GM21367 (cell line): ENCODE measurements around the gene IFNA1.
"Not testable (repeated sequence)": the region's sequence is repeated elsewhere in the genome, so short reads cannot be mapped to it uniquely, and the experiment has no call there.

ENCODE experiments used
- ATAC-seq: cut with Tn5 transposase; IDR thresholded peaks from one replicate; pipeline ENCODE4 v1.9.1; 2021; ENCODE audit not compliant: unreplicated experiment

Gene IFNA1

DNA sequence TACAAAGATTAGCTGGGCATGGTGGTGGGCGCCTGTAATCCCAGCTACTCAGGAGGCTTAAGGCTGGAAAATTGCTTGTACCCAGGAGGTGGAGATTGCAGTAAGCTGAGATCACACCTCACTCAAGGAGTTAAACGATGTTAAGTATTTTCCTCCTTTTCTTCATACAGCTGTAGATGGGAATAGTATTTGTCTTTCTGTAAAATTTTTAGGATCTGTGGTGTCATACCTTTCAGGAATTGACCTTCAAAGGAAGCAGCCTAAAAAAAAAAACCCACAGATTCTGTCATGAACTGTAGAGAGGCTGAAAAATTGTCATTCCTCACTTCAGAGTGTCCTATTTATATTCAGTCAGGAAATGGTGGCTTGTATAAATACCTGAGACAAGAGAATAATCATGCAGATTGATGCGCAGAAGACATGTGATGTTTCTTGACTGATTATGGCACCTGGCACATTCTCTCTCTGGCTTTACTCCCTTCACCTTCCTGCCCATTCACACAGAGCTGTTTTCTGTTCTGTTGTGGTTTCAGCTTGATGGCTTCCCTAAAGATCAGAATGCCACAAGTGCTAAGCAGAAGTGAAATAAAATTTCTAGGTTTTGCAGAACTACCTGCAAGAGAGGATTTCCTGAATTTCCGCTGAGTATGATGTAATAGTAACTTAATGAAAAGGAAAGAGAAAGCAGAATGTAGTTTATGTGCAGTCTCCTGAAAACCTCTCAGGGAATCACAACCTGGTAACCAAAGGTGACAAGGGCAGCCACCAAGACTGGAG is 3.8 kb downstream of the IFNA1 start:
- ATAC-seq, result peak; percentile 91

DNA sequence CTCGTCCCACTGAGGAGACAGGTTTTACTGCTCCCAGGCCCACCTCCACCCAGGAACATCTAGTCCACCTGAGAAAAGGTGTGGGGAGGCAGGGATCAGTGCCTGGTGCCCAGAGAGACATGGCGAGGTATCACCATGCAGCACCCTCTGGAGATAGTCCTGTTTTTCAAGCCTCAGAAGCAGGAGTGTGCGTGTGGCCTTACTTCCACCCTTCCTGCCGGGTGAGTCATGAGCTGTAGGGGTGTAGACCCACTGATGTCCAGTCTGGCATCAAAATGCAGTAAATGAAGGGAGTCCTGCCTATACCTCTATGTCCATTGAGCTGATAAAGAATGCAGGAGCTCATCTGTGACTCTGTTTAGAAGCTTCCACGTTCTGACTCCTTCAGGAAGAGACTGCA is 9.1 kb downstream of the IFNA1 start:
- not testable (repeated sequence) for ATAC-seq

DNA sequence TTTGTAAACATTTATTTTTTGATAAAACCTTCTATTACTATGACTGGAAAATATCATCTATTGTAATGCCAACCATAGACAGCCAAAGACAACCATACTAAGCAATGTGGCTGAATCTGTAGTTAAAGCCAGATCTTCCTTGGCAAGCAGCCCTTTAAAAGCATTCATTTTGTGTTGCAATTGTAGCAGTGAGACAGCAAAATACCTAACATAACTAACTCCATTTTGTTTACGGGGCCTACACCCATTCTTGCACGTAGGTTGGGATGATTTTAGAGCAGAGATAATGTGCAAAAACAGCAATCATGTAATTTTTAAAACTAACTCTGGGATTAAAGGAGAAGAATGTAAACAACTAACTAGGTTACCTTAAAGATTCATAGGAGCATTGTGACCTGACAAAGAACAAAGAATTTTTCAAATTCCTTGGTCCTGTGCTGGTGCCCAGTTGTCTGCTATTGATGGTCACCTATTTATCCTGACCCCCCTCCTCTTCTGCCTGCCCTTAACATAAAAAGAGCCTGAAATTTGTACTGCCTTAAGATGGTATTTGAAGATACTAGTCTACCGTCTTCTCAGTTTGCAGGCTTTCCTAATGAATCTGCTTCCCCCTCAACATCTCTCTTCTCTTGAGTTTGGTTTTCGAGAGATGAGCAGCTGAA is 10.6 kb downstream of the IFNA1 start:
- no peak for ATAC-seq

DNA sequence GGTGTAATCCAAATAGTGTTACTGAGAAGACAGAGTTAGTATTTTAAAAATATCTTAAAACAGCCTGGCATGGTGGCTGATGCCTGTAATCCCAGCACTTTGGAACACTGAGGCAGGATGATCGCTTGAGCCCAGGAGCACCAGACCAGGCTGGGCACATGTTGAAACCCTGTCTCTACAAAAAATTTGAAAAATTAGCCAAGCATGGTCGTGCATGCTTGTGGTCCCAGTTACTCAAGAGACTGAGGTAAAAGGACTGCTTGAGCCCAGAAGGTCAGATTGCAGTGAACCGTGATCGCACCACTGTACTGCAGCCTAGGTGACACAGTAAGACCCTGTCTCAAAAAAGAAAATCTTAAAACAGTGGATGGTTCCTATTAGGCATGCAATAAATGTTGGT is 12.4 kb downstream of the IFNA1 start:
- ATAC-seq, result no peak

DNA sequence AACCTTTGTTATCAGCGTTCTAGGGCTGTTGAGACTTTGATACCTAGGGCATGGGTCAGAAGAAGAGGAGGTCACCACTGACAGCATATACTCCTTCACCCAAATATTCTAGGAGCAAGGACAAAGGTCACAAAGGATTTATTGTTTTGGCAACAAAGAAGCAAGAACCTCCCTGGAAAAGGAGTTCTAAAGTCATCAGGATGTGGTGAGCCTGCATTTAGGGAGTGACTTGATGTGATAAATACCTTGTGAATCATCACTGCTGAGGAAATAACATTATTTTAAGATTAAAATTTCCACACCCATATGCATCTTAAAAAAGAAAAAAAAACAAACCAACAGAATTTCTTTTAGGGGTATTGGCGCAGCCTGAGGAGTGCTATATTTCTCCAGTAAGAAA is 13.9 kb downstream of the IFNA1 start:
- ATAC-seq, result no peak

DNA sequence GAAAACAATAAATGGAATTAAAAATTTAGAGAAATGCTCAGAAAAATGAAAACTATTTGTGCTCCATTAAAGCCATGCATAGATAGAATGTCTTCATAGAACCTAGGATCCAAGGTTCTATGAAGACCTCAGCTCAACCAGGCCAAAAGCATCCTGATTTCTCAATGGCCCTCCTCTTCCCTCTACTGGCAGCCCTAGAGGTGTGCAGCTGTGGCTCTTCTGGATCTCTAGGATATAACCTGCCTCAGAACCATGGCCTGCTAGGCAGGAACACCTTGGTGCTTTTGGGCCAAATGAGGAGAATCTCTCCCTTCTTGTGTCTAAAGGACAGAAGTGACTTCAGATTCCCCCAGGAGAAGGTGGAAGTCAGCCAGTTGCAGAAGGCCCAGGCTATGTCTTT is 15.1 kb downstream of the IFNA1 start:
- ATAC-seq, result peak; percentile 89

DNA sequence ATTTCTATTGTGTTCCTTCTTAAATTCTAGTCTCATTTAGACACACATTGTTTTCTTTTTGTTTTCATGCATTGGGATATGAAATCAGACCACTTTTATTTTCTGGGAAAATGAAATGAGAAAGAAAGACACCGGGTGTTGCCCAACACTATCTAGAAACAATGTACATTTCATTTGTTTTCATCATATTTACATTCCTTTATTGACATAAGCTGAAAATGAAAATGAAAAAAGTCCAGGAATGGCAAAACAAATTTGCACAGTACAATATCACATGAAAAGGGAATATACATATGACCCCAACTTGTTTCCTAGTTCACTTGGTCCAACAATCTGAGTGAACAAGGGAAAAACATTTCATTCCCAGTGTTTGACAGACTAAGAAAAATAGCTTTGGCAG is 21.1 kb downstream of the IFNA1 start:
- ATAC-seq, result no peak

DNA sequence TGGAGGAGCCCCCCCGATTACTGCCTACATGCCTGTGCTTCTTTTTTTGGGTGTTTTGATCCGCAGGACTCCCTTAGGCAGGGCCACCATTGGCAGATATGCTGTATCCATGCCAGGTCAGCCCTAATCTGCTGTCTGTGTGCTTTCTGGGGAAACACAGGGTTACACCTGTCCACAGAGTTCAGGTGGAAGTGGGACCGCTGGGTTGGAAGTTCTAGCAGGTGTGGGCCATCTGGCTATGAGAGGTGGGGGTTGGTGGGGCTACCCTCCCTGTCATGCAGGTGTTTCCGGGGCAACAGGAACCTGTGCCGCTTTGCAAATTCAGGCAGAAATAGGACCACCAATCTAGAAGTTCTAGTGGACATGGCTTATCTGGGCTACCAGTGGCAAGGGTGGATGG is 24.9 kb downstream of the IFNA1 start:
- ATAC-seq, result no peak

DNA sequence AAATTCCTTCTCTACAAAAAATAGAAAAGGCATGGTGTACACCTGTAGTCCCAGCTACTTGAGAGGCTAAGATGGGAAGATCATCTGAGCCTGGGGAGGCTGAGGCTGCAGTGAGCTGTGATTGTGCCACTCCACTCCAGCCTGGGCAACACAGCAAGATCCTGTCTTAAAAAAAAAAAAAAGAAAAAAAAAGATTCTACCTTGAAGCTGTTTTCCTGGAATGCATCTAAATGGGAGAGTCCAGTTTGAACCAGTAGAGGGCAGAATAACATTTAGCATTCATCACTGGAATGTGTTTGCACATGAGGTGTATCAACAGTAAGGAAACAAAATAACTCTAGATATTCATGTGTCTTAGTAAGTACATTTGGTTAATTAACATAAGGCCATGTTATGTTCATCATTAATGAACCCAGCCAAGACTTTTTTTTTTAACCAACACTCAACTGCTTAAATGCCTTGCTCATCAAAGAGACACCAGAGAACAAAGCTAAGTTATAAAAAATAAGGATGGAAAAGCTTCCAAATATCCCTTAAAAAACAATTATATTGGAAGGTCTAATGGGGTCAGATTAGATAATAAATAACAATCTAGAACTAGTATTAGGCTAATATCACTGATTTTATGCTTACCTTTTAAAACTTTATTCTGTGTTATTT is 25.8 kb downstream of the IFNA1 start:
- peak; percentile 65 for ATAC-seq

DNA sequence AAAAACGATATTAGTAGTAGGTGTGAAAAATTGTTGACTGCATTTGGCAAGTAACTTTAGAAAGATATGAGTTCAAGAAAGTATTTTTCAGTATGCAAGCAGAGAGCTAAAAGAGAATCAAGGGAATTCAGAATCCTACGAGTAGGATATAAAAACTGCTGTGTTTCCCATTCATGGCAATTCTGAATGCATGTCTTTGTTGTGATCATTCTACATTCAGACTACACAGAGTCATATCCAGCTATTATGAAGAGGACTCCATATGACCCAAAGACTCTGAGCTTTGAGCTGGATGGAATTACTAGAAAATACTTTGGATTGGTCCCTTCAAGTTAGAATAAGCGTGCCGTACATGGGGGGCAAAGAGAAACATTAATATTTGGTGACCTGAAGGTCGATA is 29.9 kb downstream of the IFNA1 start:
- ATAC-seq, result no peak

DNA sequence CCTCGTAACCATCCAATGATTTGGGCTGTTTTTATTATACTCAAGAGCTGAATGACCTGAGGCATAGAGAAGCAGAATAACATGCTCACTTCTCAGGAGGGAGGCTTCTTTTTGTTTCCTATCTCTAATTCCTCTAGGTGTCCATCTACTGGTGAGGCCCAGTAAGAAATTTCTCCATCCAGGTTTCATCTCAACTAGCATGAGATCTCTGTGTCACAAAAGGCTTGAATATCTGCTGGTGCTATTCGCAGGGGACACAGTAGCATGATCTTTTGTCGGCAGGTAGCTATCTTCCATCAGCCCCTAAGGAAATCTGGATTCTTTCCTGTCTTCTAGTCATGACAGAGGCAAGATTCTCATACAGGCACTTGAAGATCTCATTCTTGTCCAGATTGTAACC is 33.0 kb downstream of the IFNA1 start:
- no peak for ATAC-seq

DNA sequence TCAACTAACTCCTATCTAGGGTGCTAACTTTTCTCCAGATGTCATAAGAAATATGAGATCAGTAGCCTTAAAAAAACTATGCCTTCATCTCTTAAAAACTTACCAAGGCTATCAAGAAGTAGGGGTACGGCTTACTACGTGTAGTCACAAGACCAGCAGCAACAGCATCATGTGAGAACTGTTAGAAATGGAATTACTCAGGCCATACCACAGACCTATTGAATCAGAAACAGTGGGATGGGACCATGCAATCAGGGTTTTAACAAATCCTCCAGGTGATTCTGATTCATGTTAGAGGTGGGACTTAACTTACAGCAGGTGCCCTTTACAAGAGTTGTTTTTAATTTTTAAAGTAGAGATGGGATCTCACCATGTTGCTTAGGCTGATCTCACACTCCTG is 37.2 kb downstream of the IFNA1 start:
- ATAC-seq, result no peak

DNA sequence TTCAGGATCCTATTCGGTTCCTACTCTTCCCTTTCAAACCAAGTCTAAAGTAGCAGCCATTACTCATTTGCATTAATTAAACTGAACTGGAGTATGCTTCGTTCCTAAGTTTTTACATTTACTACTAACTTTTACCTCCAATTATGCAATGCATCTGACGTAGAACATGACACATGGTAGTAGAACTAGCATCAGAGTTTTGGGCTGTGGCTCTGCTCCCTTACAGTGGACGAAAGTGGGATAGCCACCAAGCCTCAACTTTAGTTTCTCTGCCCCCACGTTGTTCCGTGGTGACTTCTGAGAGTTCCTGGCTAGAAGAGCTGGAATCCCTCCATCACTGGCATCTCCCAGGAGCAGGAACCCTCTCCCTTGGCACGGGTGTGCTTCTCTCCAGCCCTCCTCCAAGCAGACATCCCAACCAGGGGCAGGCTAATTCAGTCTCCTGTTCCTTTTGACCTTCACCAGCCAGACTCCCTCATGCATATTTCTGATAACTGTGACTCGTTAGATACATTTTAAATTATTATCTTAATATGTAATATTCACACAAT is 39.0 kb downstream of the IFNA1 start:
- ATAC-seq, result no peak

DNA sequence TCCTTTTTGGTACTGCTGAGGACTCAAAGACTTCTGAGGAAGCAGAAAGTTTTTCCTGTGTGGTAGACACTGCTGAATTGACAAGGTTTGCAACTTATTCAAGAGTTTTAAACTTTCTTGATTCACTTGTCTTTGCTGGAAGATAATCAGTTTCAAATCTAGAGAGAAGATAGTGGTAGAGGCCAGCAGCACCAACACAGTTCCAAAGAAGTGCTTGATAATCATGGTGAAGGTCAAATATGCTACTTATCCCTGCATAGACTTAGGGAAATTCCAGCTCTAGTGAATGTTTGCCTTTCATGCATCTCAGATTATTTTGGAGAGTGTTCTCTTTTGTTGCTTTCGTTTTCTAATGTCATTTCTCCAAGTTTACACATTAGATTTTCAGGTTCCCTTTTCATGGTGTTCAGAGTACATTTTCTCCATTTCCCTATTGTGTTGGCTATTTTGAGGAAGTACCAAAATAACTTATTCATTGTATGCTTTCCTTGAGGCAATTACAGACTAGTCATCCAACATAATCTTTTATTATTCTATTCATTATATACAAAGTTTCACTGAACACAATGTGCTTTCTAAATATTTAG is 41.3 kb downstream of the IFNA1 start:
- no peak for ATAC-seq

DNA sequence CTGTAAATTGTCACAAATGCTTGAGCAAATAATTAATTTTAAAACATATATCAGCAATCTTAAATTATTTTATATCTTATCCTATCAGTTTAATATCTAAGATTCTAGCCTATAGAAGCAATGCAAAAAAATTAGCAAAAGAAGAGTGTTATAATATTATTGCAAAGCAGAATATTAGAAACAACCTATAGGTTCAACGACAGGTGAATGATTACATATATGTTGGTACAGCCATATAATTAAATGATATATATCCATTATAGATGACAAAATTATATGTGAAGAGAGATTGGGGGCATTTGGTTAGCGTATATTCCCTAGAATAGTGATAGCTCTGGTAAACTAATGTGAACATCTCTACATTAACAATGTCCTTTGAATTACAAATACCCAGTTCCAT is 42.0 kb downstream of the IFNA1 start, which contains the start of gene IFNE:
IFNE (minus strand) TSS at position 101 of the 400 bp plus-strand sequence. CDS start 619 bp downstream, outside the sequence.
- no peak for ATAC-seq
